Gastrocnemius medialis (tissue), 4 donors: ENCODE measurements around the gene PGLYRP3. TPM values are rescaled to one million over a fixed set of nuclear protein-coding genes. Genes with fewer than 3 reads are reported as not detected.

Experiments
- ATAC-seq, 2 donors: fragments of 150-250 bp; one replicate each; pipeline ENCODE4 v1.9.1; 2016
- DNase-seq, 2 donors: peaks; one replicate each; pipeline ENCODE4 v3.0.0-alpha.2; 2019
- H3K27ac ChIP-seq, 4 donors: fragments of 200-600 bp; sonication (generic); 1 replicate in 1 of 4; 2 replicates in 3 of 4; pipeline ENCODE4 v1.5.1; 2016 to 2018; ENCODE audit warnings: mild to moderate bottlenecking in 2 of 4, moderate library complexity in 1 of 4
- H3K27me3 ChIP-seq, 3 donors: fragments of 200-600 bp; sonication (generic) in 2 of 3; 1 replicate in 1 of 3; 2 replicates in 2 of 3; pipeline versions ENCODE4 v1.5.1 to v1.6.0; 2016 to 2019; ENCODE audit warnings: mild to moderate bottlenecking in 1 of 3, moderate library complexity in 1 of 3
- H3K36me3 ChIP-seq, 2 donors: fragments of 200-600 bp; sonication (generic) in 1 of 2; one replicate each; pipeline ENCODE4 v1.5.1; 2017 to 2018
- H3K4me1 ChIP-seq, 2 donors: fragments of 200-600 bp; sonication (generic) in 1 of 2; one replicate each; pipeline ENCODE4 v1.5.1; 2016 to 2017; ENCODE audit warnings: mild to moderate bottlenecking in 2 of 2
- H3K4me3 ChIP-seq, 4 donors: fragments of 200-600 bp; sonication (generic) in 3 of 4; 1 replicate in 1 of 4; 2 replicates in 3 of 4; pipeline ENCODE4 v1.5.1; 2016 to 2019; ENCODE audit warnings: mild to moderate bottlenecking in 2 of 4
- H3K9me3 ChIP-seq, 3 donors: fragments of 200-600 bp; sonication (generic) in 2 of 3; 1 replicate in 1 of 3; 2 replicates in 2 of 3; pipeline ENCODE4 v1.5.1; 2016 to 2019
- CTCF ChIP-seq, 5 experiments: fragments of 450-650 bp in 3 of 5; fragments of 200-600 bp in 2 of 5; sonication (generic) in 2 of 5; IDR thresholded peaks in 4 of 5; conservative IDR thresholded peaks in 1 of 5; 1 replicate in 4 of 5; 2 replicates in 1 of 5; pipeline ENCODE4 v1.5.1; 2016 to 2019; ENCODE audit warnings: antibody characterized with exemption in 5 of 5, mild to moderate bottlenecking in 3 of 5, moderate library complexity in 3 of 5
- POLR2A ChIP-seq, 2 donors: fragments of 450-650 bp; IDR thresholded peaks; one replicate each; pipeline ENCODE4 v1.6.1; 2017; ENCODE audit warnings: antibody characterized with exemption in 2 of 2, mild to moderate bottlenecking in 2 of 2, moderate library complexity in 2 of 2
- in situ Hi-C, 4 donors: fragments of 200-750 bp; cut with MboI; loops; one replicate each; pipeline versions ENCODE4 v1.15.0 to v1.8.0; 2017; ENCODE audit warnings: low sequenced_read_pairs in 4 of 4
- intact Hi-C: fragments of 100-400 bp; cut with DNase I; formaldehyde crosslinking; loops from one replicate; pipeline ENCODE4 v1.15.1; 2023; ENCODE audit warnings: low total_unique reads
- total RNA-seq, 4 donors: library from RNA; depleted of rRNA; stranded (reverse); fragments of >200 nt; gene quantifications; one replicate each; pipeline versions ENCODE4 v1.1.0 to v1.2.3, GENCODE V29; 2016

The PGLYRP3 gene
- total RNA-seq, 4 donors from 2014 or later, result not detected

GRCh38 chr1:153271711-153272110 is 41.0 kb downstream of the PGLYRP3 start:
- DNase-seq (no peak), ATAC-seq (no peak)
- in situ Hi-C loops, result no loop called here
- no peaks in the 10 kb centered on the region for H3K4me1 ChIP-seq
- H3K27me3 ChIP-seq, result peaks cover 0 to 2% (median 0%) of the 10 kb centered on the region in 3 donors
- H3K9me3 ChIP-seq, result no peaks in the 10 kb centered on the region
- intact Hi-C loops, result no loop called here
- H3K27ac ChIP-seq, result no peak overlapping the region
- H3K36me3 ChIP-seq, result no peaks in the 10 kb centered on the region
- no peak overlapping the region for H3K4me3 ChIP-seq
- TF ChIP-seq POLR2A (IDR thresholded peaks at IDR 0.05) (no peak), CTCF (IDR thresholded peaks at IDR 0.05 in 4 of 5, conservative IDR thresholded peaks at IDR 0.05 in 1 of 5) (no peak)

GRCh38 chr1:153265457-153265856 is 47.3 kb downstream of the PGLYRP3 start:
- Histone ChIP-seq H3K4me1 (peaks cover 4 to 7% of the 10 kb centered on the region in 2 donors), H3K9me3 (no peaks in the 10 kb centered on the region), H3K27me3 (peaks cover 33 to 51% (median 40%) of the 10 kb centered on the region in 3 donors), H3K27ac (no peak overlapping the region), H3K36me3 (no peaks in the 10 kb centered on the region), H3K4me3 (no peak overlapping the region)
- in situ Hi-C loops (no loop called here), intact Hi-C loops (no loop called here)
- ATAC-seq, result no peak
- TF ChIP-seq POLR2A (IDR thresholded peaks at IDR 0.05) (no peak), CTCF (IDR thresholded peaks at IDR 0.05 in 4 of 5, conservative IDR thresholded peaks at IDR 0.05 in 1 of 5) (no peak)
- no peak for DNase-seq

GRCh38 chr1:153262462-153263157 is 50.1 kb downstream of the PGLYRP3 start:
- Histone ChIP-seq H3K9me3 (no peaks in the 10 kb centered on the region), H3K4me3 (peak overlapping the region in 1 of 4 donors; percentile 47), H3K27me3 (peaks cover 47 to 65% (median 48%) of the 10 kb centered on the region in 3 donors), H3K4me1 (peaks cover 4 to 7% of the 10 kb centered on the region in 2 donors), H3K36me3 (no peaks in the 10 kb centered on the region), H3K27ac (no peak overlapping the region)
- in situ Hi-C loops (no loop called here), intact Hi-C loops (no loop called here)
- DNase-seq (no peak), ATAC-seq (no peak)
- no peak for TF ChIP-seq CTCF (IDR thresholded peaks at IDR 0.05 in 4 of 5, conservative IDR thresholded peaks at IDR 0.05 in 1 of 5)
- TF ChIP-seq POLR2A (IDR thresholded peaks at IDR 0.05), result no peak

- DNase-seq, result no peak
- in situ Hi-C loops (no loop called here), intact Hi-C loops (no loop called here)
- Histone ChIP-seq H3K9me3 (no peaks in the 10 kb centered on the region), H3K36me3 (no peaks in the 10 kb centered on the region), H3K27me3 (peaks cover 47 to 65% (median 48%) of the 10 kb centered on the region in 3 donors), H3K27ac (no peak overlapping the region), H3K4me3 (peak overlapping the region; percentile 34 to 50 (median 42)), H3K4me1 (peaks cover 4 to 7% of the 10 kb centered on the region in 2 donors)
- TF ChIP-seq CTCF (IDR thresholded peaks at IDR 0.05 in 4 of 5, conservative IDR thresholded peaks at IDR 0.05 in 1 of 5) (no peak), POLR2A (IDR thresholded peaks at IDR 0.05) (no peak)
- no peak for ATAC-seq
These were observed 50.7 kb downstream of the PGLYRP3 start for GRCh38 chr1:153262070-153262366.
